ENCODE measurements around the gene GPSM3.

The GPSM3 gene

GRCh38 chr6:32195902-32196681, 3.6 kb upstream of the GPSM3 start (continued):
- no peak for TF ChIP-seq ZNF274 (IDR thresholded peaks at IDR 0.05; ENCODE audit: low read length)
- TF ChIP-seq ZNF274 (tag by site-specific recombination; IDR thresholded peaks at IDR 0.05; ENCODE audit: borderline replicate concordance), result no peak
- peak; percentile 98 for TF ChIP-seq ATF2 (tag by site-specific recombination; IDR thresholded peaks at IDR 0.05; ENCODE audit: low read depth)
- TF ChIP-seq ZNF791 (tag by site-specific recombination; IDR thresholded peaks at IDR 0.05), result no peak
- 0 out of 2 replicates have a peak, but pooled peaks have one; percentile 21 for TF ChIP-seq ZNF18 (tag by site-specific recombination; IDR thresholded peaks at IDR 0.05)
- TF ChIP-seq EGR2 (tag by site-specific recombination; IDR thresholded peaks at IDR 0.05; ENCODE audit: low read depth), result peak; percentile 63; the same call in 1 of the 2 replicates
- no peak for TF ChIP-seq PRDM1 (tag by site-specific recombination; IDR thresholded peaks at IDR 0.05)
- no peak for TF ChIP-seq AEBP2 (tag by site-specific recombination; IDR thresholded peaks at IDR 0.05; ENCODE audit: borderline replicate concordance)
- TF ChIP-seq ZNF558 (tag by site-specific recombination; IDR thresholded peaks at IDR 0.05), result no peak
- TF ChIP-seq ZNF629 (tag by site-specific recombination; IDR thresholded peaks at IDR 0.05), result peak; percentile 90
- TF ChIP-seq CTCF (tag by site-specific recombination; IDR thresholded peaks at IDR 0.05), result 0 out of 2 replicates have a peak, but pooled peaks have one; percentile 5
- TF ChIP-seq ZNF623 (tag by site-specific recombination; IDR thresholded peaks at IDR 0.05), result 0 out of 2 replicates have a peak, but pooled peaks have one; percentile 5
- TF ChIP-seq ZNF19 (tag by site-specific recombination; IDR thresholded peaks at IDR 0.05; ENCODE audit: low read depth), result no peak
- TF ChIP-seq ZBTB17 (tag by site-specific recombination; IDR thresholded peaks at IDR 0.05), result peak; percentile 50
- peak; percentile 65 for TF ChIP-seq ZNF324 (tag by site-specific recombination; IDR thresholded peaks at IDR 0.05)
- TF ChIP-seq PRDM10 (tag by site-specific recombination; IDR thresholded peaks at IDR 0.05), result peak; percentile 32
- no peak for TF ChIP-seq ZNF148 (tag by site-specific recombination; IDR thresholded peaks at IDR 0.05; ENCODE audit: borderline replicate concordance)
- TF ChIP-seq ZEB2 (tag by site-specific recombination; IDR thresholded peaks at IDR 0.05), result peak; percentile 75
- TF ChIP-seq ZNF692 (tag by site-specific recombination; IDR thresholded peaks at IDR 0.05), result peak; percentile 71
- TF ChIP-seq WT1 (tag by site-specific recombination; IDR thresholded peaks at IDR 0.05), result peak; percentile 68
- peak; percentile 90 for TF ChIP-seq ZNF423 (tag by site-specific recombination; IDR thresholded peaks at IDR 0.05)
- peak; percentile 76 for TF ChIP-seq KLF8 (tag by site-specific recombination; IDR thresholded peaks at IDR 0.05)
- 0 out of 2 replicates have a peak, but pooled peaks have one; percentile 4 for TF ChIP-seq GFI1B (tag by site-specific recombination; IDR thresholded peaks at IDR 0.05)
- peak; percentile 93 for TF ChIP-seq ZNF76 (tag by site-specific recombination; IDR thresholded peaks at IDR 0.05; ENCODE audit: borderline replicate concordance, low read depth)
- TF ChIP-seq ZNF121 (tag by site-specific recombination; IDR thresholded peaks at IDR 0.05), result peak; percentile 10; the same call in 1 of the 2 replicates
